Small intestine (tissue), 16 donors: ENCODE measurements around the gene RAE1. TPM values are rescaled to one million over a fixed set of nuclear protein-coding genes. Genes with fewer than 3 reads are reported as not detected.

Source experiments
- DNase-seq, 2 donors: peaks; one replicate each; pipeline versions ENCODE4 v3.0.0 to v3.0.0-alpha.2; 2013
- FAIRE-seq: peaks from 2 replicates; lab custom pipeline; 2012; peaks lifted over from hg19 to GRCh38; lab: Jason Lieb, UNC
- H3K27ac ChIP-seq, 3 donors: one replicate each; pipeline ENCODE4 v1.5.1; 2013; ENCODE audit warnings: low read length in 2 of 3, mild to moderate bottlenecking in 2 of 3, control low read depth in 1 of 3, inconsistent platforms in 1 of 3, low read depth in 1 of 3, moderate library complexity in 1 of 3
- H3K27me3 ChIP-seq, 3 donors: one replicate each; pipeline ENCODE4 v1.6.1; 2013; ENCODE audit warnings: low read length in 3 of 3, inconsistent platforms in 1 of 3; ENCODE audit not compliant: control insufficient read depth in 3 of 3, insufficient read depth in 3 of 3
- H3K36me3 ChIP-seq, 3 donors: one replicate each; pipeline ENCODE4 v1.6.1; 2013; ENCODE audit warnings: low read length in 3 of 3, inconsistent platforms in 1 of 3, low read depth in 1 of 3, mild to moderate bottlenecking in 1 of 3, moderate library complexity in 1 of 3; ENCODE audit not compliant: control insufficient read depth in 3 of 3, insufficient read depth in 2 of 3
- H3K4me1 ChIP-seq, 3 donors: one replicate each; pipeline ENCODE4 v1.6.1; 2013; ENCODE audit warnings: low read length in 2 of 3, inconsistent platforms in 1 of 3, low read depth in 1 of 3, mild to moderate bottlenecking in 1 of 3, moderate library complexity in 1 of 3; ENCODE audit not compliant: control insufficient read depth in 3 of 3, insufficient read depth in 2 of 3
- H3K4me3 ChIP-seq, 3 donors: one replicate each; pipeline ENCODE4 v1.5.1; 2013; ENCODE audit warnings: low read length in 3 of 3, control low read depth in 1 of 3, inconsistent platforms in 1 of 3, low read depth in 1 of 3, mild to moderate bottlenecking in 1 of 3, moderate library complexity in 1 of 3
- H3K9me3 ChIP-seq, 2 donors: one replicate each; pipeline ENCODE4 v1.6.1; 2013; ENCODE audit warnings: low read depth in 1 of 2, low read length in 1 of 2; ENCODE audit not compliant: control insufficient read depth in 2 of 2, insufficient read depth in 1 of 2
- WGBS, 3 donors: extraction: QIAGEN DNeasy Blood & Tissue Kit; methylation state at CpG; one replicate each; pipeline ENCODE4 v1.1.7; 2013; 5-methylcytosine and 5-hydroxymethylcytosine counted together
- long read RNA-seq, 10 donors: transcript quantifications; one replicate each; lab custom pipeline, GENCODE V29; 2026
- polyA plus RNA-seq, 4 donors: library from polyadenylated mRNA; stranded (reverse) in 3 of 4; unstranded in 1 of 4; fragments of 200-250 nt in 3 of 4; fragments of 120-200 nt in 1 of 4; gene quantifications; one replicate each; pipeline versions ENCODE4 v1.2.1 to v1.2.3, GENCODE V29; 2013
- donor health status: healthy with polysubstance abuse.
- donor health status: control.
- donor health status: control.
- donor health status: Bipolar disorder and iron deficiency.
- donor health status: healthy.

RAE1 gene, protein sequence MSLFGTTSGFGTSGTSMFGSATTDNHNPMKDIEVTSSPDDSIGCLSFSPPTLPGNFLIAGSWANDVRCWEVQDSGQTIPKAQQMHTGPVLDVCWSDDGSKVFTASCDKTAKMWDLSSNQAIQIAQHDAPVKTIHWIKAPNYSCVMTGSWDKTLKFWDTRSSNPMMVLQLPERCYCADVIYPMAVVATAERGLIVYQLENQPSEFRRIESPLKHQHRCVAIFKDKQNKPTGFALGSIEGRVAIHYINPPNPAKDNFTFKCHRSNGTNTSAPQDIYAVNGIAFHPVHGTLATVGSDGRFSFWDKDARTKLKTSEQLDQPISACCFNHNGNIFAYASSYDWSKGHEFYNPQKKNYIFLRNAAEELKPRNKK
- polyA plus RNA-seq = 10 to 100 TPM; 15.7 to 37.0 (median 18.6) TPM
- long read RNA-seq, donor 1, transcript RAE1-203 (12 exons, 2,639 nt) = major isoform, 26 of 40 reads
- long read RNA-seq, donor 1, partial matches to known transcripts = 9 of 40 reads
- long read RNA-seq, donor 1, other reads (novel, unspliced or antisense) = 0 of 40 reads
- long read RNA-seq, donor 2, transcript RAE1-203 (12 exons, 2,639 nt) = major isoform, 6 of 8 reads
- long read RNA-seq, donor 2, partial matches to known transcripts = 0 of 8 reads
- long read RNA-seq, donor 2, other reads (novel, unspliced or antisense) = 0 of 8 reads
- long read RNA-seq, donor 3, transcript RAE1-203 (12 exons, 2,639 nt) = major isoform, 5 of 15 reads
- long read RNA-seq, donor 3, partial matches to known transcripts = 8 of 15 reads
- long read RNA-seq, donor 3, other reads (novel, unspliced or antisense) = 0 of 15 reads
- long read RNA-seq, donor 4 = 0 reads
- long read RNA-seq, donor 5, partial matches to known transcripts = 0 of 4 reads
- long read RNA-seq, donor 5, other reads (novel, unspliced or antisense) = 0 of 4 reads
- long read RNA-seq, donor 6, transcript RAE1-203 (12 exons, 2,639 nt) = major isoform, 12 of 15 reads
- long read RNA-seq, donor 6, partial matches to known transcripts = 0 of 15 reads
- long read RNA-seq, donor 6, other reads (novel, unspliced or antisense) = 0 of 15 reads
- long read RNA-seq, donor 7, transcript RAE1-203 (12 exons, 2,639 nt) = major isoform, 22 of 56 reads
- long read RNA-seq, donor 7, partial matches to known transcripts = 20 of 56 reads
- long read RNA-seq, donor 7, other reads (novel, unspliced or antisense) = 13 of 56 reads
- long read RNA-seq, donor 8, partial matches to known transcripts = 0 of 1 reads
- long read RNA-seq, donor 8, other reads (novel, unspliced or antisense) = 0 of 1 reads
- long read RNA-seq, donor 9, partial matches to known transcripts = 0 of 4 reads
- long read RNA-seq, donor 9, other reads (novel, unspliced or antisense) = 0 of 4 reads
- long read RNA-seq, donor 10, transcript RAE1-203 (12 exons, 2,639 nt) = major isoform, 15 of 19 reads
- long read RNA-seq, donor 10, partial matches to known transcripts = 0 of 19 reads
- long read RNA-seq, donor 10, other reads (novel, unspliced or antisense) = 0 of 19 reads

DNA sequence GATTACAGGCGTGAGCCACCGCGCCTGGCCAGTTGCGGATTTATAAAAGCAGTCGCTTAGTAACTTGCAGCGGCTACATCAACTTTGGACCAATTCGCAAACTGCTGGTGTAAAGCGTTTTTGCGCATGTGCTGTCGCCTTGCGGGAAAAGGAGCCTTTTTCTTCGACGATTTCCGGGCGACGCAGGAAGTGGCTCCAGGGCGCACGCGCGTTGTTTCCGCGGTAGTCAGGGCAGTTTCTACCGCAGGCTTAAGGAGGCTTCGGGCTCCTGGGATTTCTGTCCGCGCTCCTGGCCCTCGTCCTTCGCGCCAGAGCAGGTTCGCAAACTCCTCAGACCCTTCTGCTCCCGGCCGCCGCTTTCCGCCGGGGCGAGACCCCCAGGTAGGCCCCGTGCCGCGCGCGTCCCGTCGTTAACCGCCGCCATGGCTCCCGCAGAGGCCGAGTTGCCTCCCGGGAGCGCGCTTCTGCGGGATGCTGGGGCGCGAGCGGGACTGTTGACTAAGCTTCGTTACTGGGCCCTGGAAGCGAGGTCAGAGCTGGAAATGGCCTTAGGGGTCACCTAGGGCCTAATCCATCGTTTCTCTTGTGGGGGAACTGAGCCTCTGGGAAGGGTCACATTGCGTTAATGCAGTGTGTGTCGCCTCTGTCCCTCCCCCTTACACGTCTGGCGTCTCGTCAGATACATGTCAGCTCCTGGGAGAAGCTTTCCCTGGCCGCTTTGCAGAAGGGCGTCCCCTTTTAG is at the start of gene RAE1:
RAE1 (plus strand) TSS at position 214 of the 742 bp plus-strand sequence. CDS start 2,784 bp downstream, outside the sequence.
- H3K36me3 ChIP-seq = peaks cover 3 to 9% (median 6%) of the 10 kb centered on the region in 3 donors
- H3K4me3 ChIP-seq = peak within 1 kb of the TSS; percentile 84 to 96 (median 88)
- FAIRE-seq = no peak
- peak; percentile 92 to 96 for DNase-seq
- WGBS, 3 donors = 0% methylated on average over 63 to 64 of the region's 64 CpGs
- H3K4me1 ChIP-seq = peaks cover 4 to 6% (median 6%) of the 10 kb centered on the region in 3 donors
- H3K27me3 ChIP-seq = peaks cover 0 to 2% (median 0%) of the 10 kb centered on the region in 3 donors
- peak within 1 kb of the TSS; percentile 57 to 88 (median 82) for H3K27ac ChIP-seq
- no peaks in the 10 kb centered on the region for H3K9me3 ChIP-seq

DNA sequence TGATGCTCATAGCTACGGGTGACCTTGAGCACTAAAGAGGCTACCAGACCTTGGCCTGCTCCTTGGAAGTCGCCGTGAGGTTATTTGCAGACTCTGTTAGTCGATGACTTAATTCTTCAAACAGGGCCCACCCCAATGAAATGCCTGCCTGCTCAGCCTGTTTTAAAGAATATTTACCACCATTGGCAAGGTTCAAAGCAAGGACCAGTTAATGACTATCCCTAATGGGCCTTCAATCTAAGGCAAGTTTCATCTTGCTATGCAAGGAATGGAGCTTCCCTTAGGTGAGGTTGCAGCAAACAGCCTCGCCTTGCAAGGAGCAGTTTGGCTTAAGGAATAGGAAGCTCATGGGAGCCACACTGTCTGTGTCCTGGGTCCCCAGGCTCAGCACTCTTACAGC is 44.3 kb upstream of the RAE1 start:
- H3K27ac ChIP-seq = no peak overlapping the region
- FAIRE-seq = no peak
- no peaks in the 10 kb centered on the region for H3K9me3 ChIP-seq
- H3K27me3 ChIP-seq = peaks cover 0 to 3% (median 0%) of the 10 kb centered on the region in 3 donors
- no peak for DNase-seq
- no peaks in the 10 kb centered on the region for H3K36me3 ChIP-seq
- no peak overlapping the region for H3K4me3 ChIP-seq
- 61 to 74% (median 65%) methylated on average over 5 of the region's 5 CpGs for WGBS, 3 donors
- H3K4me1 ChIP-seq = no peaks in the 10 kb centered on the region

DNA sequence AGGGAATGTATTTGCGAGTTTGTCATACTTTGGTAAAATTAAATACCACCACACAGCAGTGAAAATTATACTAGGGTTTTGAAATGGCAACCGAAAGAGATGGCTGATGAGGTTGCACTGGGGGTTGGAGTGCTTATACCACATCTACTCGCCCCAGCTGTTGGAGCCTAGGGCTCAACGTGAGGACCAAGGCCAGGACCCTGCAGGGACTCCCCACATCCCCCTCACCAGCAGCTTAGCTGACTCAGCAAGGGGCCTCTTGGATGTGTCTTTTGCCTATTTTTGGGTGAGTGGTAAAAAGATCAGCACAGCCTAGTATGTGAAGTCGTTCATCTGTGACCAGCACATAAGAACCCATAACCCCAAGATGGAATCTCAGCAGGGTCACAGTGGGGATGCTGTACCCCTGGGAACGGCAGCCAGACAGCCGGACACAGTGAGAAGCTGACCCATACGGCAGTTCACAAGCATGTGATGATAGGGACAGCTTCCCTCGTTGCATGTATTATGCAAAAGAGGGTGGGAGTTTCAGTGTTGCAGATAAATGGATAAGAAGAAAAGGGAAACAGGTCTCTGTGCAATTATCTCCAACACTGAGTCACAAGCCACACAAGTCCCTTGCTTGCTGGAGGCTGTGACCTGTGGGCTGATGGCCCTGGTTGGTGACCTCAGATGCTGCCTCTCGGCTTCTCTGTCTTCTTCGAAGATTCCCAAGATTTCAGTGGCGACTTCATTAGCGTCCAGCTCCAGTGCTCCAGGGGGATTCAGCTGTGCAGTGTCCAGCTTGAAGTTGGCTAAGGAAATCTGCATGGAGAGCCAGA is 42.4 kb upstream of the RAE1 start:
- FAIRE-seq (no peak), DNase-seq (no peak)
- no peak overlapping the region for H3K4me3 ChIP-seq
- WGBS, 3 donors = 57 to 66% (median 64%) methylated on average over 13 of the region's 13 CpGs
- H3K4me1 ChIP-seq = no peaks in the 10 kb centered on the region
- no peaks in the 10 kb centered on the region for H3K9me3 ChIP-seq
- peaks cover 0 to 3% (median 0%) of the 10 kb centered on the region in 3 donors for H3K27me3 ChIP-seq
- H3K27ac ChIP-seq = no peak overlapping the region
- no peaks in the 10 kb centered on the region for H3K36me3 ChIP-seq

DNA sequence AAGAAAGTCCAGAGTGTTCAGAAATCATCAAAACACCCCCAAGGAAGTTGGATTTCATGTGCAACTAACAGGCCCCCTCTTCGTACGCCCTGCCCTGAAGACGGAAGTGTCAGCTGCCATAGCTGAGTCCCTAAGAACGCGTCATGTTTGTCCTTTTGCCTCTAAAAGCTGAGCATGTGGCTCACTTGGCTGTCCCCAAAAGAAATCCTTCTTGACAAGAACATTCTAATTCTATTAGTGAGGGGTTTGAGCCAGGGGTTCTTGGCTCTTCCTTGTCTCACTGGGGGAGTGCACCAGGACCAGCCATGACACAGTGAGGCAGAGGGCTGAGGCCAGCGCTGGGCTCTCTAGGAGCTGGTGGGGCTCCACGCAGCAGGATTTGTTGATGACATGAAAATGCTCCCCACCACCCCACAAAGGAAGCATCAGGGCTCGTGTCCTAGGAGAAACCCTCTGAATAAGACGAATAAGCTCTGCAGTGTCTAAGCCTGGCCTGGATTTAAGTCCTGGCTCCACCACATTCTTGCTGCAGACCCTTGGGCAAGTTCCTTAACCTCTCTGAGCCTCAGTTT is 41.4 kb upstream of the RAE1 start:
- Histone ChIP-seq H3K4me3 (no peak overlapping the region), H3K36me3 (no peaks in the 10 kb centered on the region), H3K9me3 (no peaks in the 10 kb centered on the region), H3K4me1 (no peaks in the 10 kb centered on the region), H3K27me3 (peaks cover 0 to 3% (median 0%) of the 10 kb centered on the region in 3 donors), H3K27ac (no peak overlapping the region)
- DNase-seq (no peak), FAIRE-seq (no peak)
- 72 to 82% (median 81%) methylated on average over 9 of the region's 9 CpGs for WGBS, 3 donors

- DNase-seq = no peak
- 87 to 92% (median 92%) methylated on average over 11 of the region's 11 CpGs for WGBS, 3 donors
- H3K4me1 ChIP-seq = no peaks in the 10 kb centered on the region
- H3K27ac ChIP-seq = no peak overlapping the region
- no peaks in the 10 kb centered on the region for H3K9me3 ChIP-seq
- no peaks in the 10 kb centered on the region for H3K36me3 ChIP-seq
- H3K4me3 ChIP-seq = no peak overlapping the region
- no peak for FAIRE-seq
- H3K27me3 ChIP-seq = peaks cover 0 to 3% (median 0%) of the 10 kb centered on the region in 3 donors
These were observed 40.1 kb upstream of the RAE1 start for GRCh38 chr20:57310821-57311514.

DNA sequence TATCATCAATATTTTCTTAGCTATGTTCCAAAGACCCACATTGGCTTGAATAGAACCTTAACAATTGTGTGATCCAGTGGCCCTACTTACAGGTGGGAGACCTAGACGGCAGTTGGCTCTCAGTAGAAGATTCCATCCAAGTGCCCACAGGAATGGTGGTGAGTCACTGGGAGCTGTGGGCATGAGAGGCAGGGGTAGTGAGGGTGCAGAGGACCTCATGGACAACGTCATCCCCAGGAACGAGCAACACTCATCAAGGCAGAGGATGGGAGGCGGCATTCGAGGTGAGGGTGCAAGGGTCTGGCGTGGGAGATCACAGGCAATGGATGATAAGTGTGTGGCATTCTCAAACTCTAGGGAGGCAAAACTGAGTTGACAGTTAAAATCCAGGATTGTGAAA is 38.9 kb upstream of the RAE1 start:
- H3K27me3 ChIP-seq = peaks cover 0 to 3% (median 0%) of the 10 kb centered on the region in 3 donors

More for the DNA sequence above, 38.9 kb upstream of the RAE1 start:
- DNase-seq = no peak
- Histone ChIP-seq H3K36me3 (no peaks in the 10 kb centered on the region), H3K4me1 (no peaks in the 10 kb centered on the region), H3K27ac (no peak overlapping the region), H3K9me3 (no peaks in the 10 kb centered on the region), H3K4me3 (no peak overlapping the region)
- no peak for FAIRE-seq
- WGBS, 3 donors = 81 to 88% (median 82%) methylated on average over 6 of the region's 6 CpGs
